ENCODE results near the gene METTL16. TPM values are rescaled to one million over a fixed set of nuclear protein-coding genes. Genes with fewer than 3 reads are reported as not detected.

Gene METTL16
- total RNA-seq = 25.7 TPM

GRCh38 chr17:2511462-2512369, at the start of gene METTL16:
TSS of gene METTL16 (minus strand) at chr17:2511888. CDS start at chr17:2502331, 9,557 bp downstream.

GRCh38 chr17:2400877-2401425, 110.7 kb downstream of the METTL16 start, which contains the start of gene MNT:
TSS of gene MNT (minus strand) at chr17:2401060. CDS start at chr17:2400712, 348 bp downstream.

Small RNA genes lying within 50 kb of the gene (small RNA-seq; reads per million reads assigned to genes)
- gene AC006435.3 (ENCODE audit: low replicate concordance) (not detected), gene AC006435.4 (ENCODE audit: low replicate concordance) (not detected), gene AC006435.5 (ENCODE audit: low replicate concordance) (not detected)

Other genes with a start within 250 kb of the METTL16 start
- gene SMG6, start 208.1 kb downstream of the METTL16 start, total RNA-seq = 34.4 TPM
- gene SRR, start 207.9 kb downstream of the METTL16 start, total RNA-seq = 60.4 TPM
- 48.5 TPM for gene TSR1, start 175.4 kb downstream of the METTL16 start, total RNA-seq
- 136 TPM for gene SGSM2, start 174.4 kb downstream of the METTL16 start, total RNA-seq
- gene MNT, start 110.8 kb downstream of the METTL16 start, total RNA-seq = 18.8 TPM
- gene PAFAH1B1, start 81.8 kb upstream of the METTL16 start, total RNA-seq = 424 TPM
- gene CLUH, start 199.9 kb upstream of the METTL16 start, total RNA-seq = 42.9 TPM
- gene CCDC92B, start 237.8 kb upstream of the METTL16 start, total RNA-seq = 2.8 TPM